HepG2 (cell line): ENCODE measurements around the gene BAHCC1. TPM values are rescaled to one million over a fixed set of nuclear protein-coding genes. Genes with fewer than 3 reads are reported as not detected.

Source experiments
- ATAC-seq: fragments of 200-7000 bp; cut with Tn5 transposase; 3 replicates; pipeline ENCODE4 v1.9.1; 2020; ENCODE audit warnings: mild to moderate bottlenecking, moderate library complexity
- BruUV-seq: library from RNA; stranded (reverse); fragments of 400-500 nt; replicated peaks from 2 replicates; lab custom pipeline; 2021; lab: Mats Ljungman, UMichigan
- CTCF ChIA-PET: fragments of 300-600 bp; formaldehyde crosslinking; extraction: SDS; loops from one replicate; lab custom pipeline; 2021; ENCODE audit warnings: low total read pairs, inconsistent platforms, low intra/inter-chr PET ratio; lab: Yijun Ruan, JAX
- POLR2A ChIA-PET: fragments of 350-600 bp; sonication (Branson Sonifier 250); formaldehyde crosslinking; loops from one replicate; lab custom pipeline; 2020; ENCODE audit warnings: antibody characterized with exemption, inconsistent platforms; lab: Yijun Ruan, JAX
- DNase-seq: peaks from one replicate; pipeline ENCODE4 v3.0.0-alpha.2; 2015; ENCODE audit warnings: low spot score
- FAIRE-seq: peaks from 3 replicates; lab custom pipeline; 2011; peaks lifted over from hg19 to GRCh38; lab: Jason Lieb, UNC
- H2AFZ ChIP-seq: one replicate; pipeline ENCODE4 v1.6.1; 2011; ENCODE audit warnings: low read length, inconsistent platforms
- H3K27ac ChIP-seq: fragments of 300-600 bp; 3 replicates; pipeline ENCODE4 v1.8.0; 2011; ENCODE audit warnings: mixed run types, mild to moderate bottlenecking, mixed read lengths, low read length, inconsistent platforms; ENCODE audit not compliant: insufficient read depth; ENCODE audit errors: extremely low read length
- H3K27me3 ChIP-seq, 2 experiments: fragments of 200-600 bp in 1 of 2; 2 replicates in 1 of 2; 3 replicates in 1 of 2; pipeline versions ENCODE4 v1.6.0 to v1.8.0; 2011; ENCODE audit warnings: low read length in 2 of 2, mild to moderate bottlenecking in 2 of 2, moderate library complexity in 2 of 2, inconsistent platforms in 1 of 2; ENCODE audit not compliant: insufficient read depth in 2 of 2, control insufficient read depth in 1 of 2
- H3K36me3 ChIP-seq, 2 experiments: fragments of 200-600 bp in 1 of 2; replicated peaks in 1 of 2; 2 replicates in 1 of 2; 3 replicates in 1 of 2; pipeline versions ENCODE4 v1.5.1 to v1.8.0; 2011; ENCODE audit warnings: low read length in 2 of 2, inconsistent platforms in 1 of 2; ENCODE audit not compliant: insufficient read depth in 2 of 2, control insufficient read depth in 1 of 2
- H3K4me1 ChIP-seq: 2 replicates; pipeline ENCODE4 v1.5.1; 2012; ENCODE audit warnings: low read length, inconsistent platforms; ENCODE audit not compliant: insufficient read depth
- H3K4me2 ChIP-seq: 2 replicates; pipeline ENCODE4 v1.6.0; 2011; ENCODE audit warnings: low read depth, low read length, inconsistent platforms
- H3K4me3 ChIP-seq, 3 experiments: fragments of 200-600 bp in 1 of 3; sonication (generic), shearing (Covaris generic) in 1 of 3; replicated peaks in 1 of 3; 2 replicates each; pipeline ENCODE4 v1.5.1; 2011 to 2016; ENCODE audit warnings: low read length in 3 of 3, inconsistent platforms in 2 of 3, low read depth in 2 of 3, mild to moderate bottlenecking in 2 of 3, control low read depth in 1 of 3, mixed read lengths in 1 of 3; ENCODE audit not compliant: insufficient read depth in 1 of 3
- H3K79me2 ChIP-seq: one replicate; pipeline ENCODE4 v1.6.1; 2011; ENCODE audit warnings: low read length, inconsistent platforms; ENCODE audit not compliant: insufficient read depth
- H3K9ac ChIP-seq: 2 replicates; pipeline ENCODE4 v1.6.0; 2011; ENCODE audit warnings: mild to moderate bottlenecking, low read depth, low read length, inconsistent platforms; ENCODE audit not compliant: insufficient read depth
- H3K9me3 ChIP-seq: 2 replicates; pipeline ENCODE4 v1.5.1; 2012; ENCODE audit warnings: mild to moderate bottlenecking, low read length
- H4K20me1 ChIP-seq: 2 replicates; pipeline ENCODE4 v1.6.0; 2011; ENCODE audit warnings: inconsistent platforms, mild to moderate bottlenecking, low read length, moderate library complexity; ENCODE audit not compliant: insufficient read depth
- ATF6 ChIP-seq: sonication (generic); formaldehyde crosslinking; conservative IDR thresholded peaks from 2 replicates; pipeline ENCODE4 v1.4.0; 2020; ENCODE audit warnings: missing genetic modification reagents
- ATRX ChIP-seq: sonication (generic); formaldehyde crosslinking; IDR thresholded peaks from 2 replicates; pipeline ENCODE4 v1.4.0; 2020; ENCODE audit warnings: missing genetic modification reagents, borderline replicate concordance
- CEBPZ ChIP-seq: IDR thresholded peaks from 2 replicates; pipeline ENCODE4 v1.6.1; 2012; ENCODE audit warnings: low read length, improper control_type of control experiment
- NFRKB ChIP-seq: fragments of 450-650 bp; IDR thresholded peaks from 2 replicates; pipeline ENCODE4 v1.6.1; 2017
- PHF20 ChIP-seq: sonication (generic); formaldehyde crosslinking; IDR thresholded peaks from 2 replicates; pipeline ENCODE4 v1.5.0; 2020; ENCODE audit warnings: mild to moderate bottlenecking, missing genetic modification reagents
- SIN3B ChIP-seq: fragments of 150-350 bp; IDR thresholded peaks from 2 replicates; pipeline ENCODE4 v1.6.1; 2014; ENCODE audit warnings: low read length
- ZFP1 ChIP-seq: IDR thresholded peaks from 2 replicates; pipeline ENCODE4 v1.6.1; 2016
- ZNF549 ChIP-seq: sonication (generic); formaldehyde crosslinking; IDR thresholded peaks from 2 replicates; pipeline ENCODE4 v1.5.0; 2020; ENCODE audit warnings: missing genetic modification reagents
- ZSCAN12 ChIP-seq: sonication (generic); formaldehyde crosslinking; IDR thresholded peaks from 2 replicates; pipeline ENCODE4 v1.9.0; 2021; ENCODE audit warnings: mild to moderate bottlenecking, missing genetic modification reagents
- WGBS: methylation state at CpG from one replicate; pipeline ENCODE4 v1.1.6; 2017; ENCODE audit warnings: low lambda C conversion rate; 5-methylcytosine and 5-hydroxymethylcytosine counted together
- in situ Hi-C: cut with HindIII; loops from 2 replicates; pipeline ENCODE4 v1.10.0; 2017; ENCODE audit warnings: low pct_unique_long_range_greater_than_20kb; ENCODE audit not compliant: extremely low pct_ligation_motif_present
- intact Hi-C: fragments of 100-400 bp; cut with micrococcal nuclease; formaldehyde crosslinking; loops from one replicate; pipeline ENCODE4 v1.10.0; 2022; ENCODE audit not compliant: unreplicated experiment
- polyA plus RNA-seq, 8 experiments: library from polyadenylated mRNA; depleted of rRNA in 3 of 8; stranded (reverse) in 7 of 8; unstranded in 1 of 8; fragments of >200 nt; fragmentation: Illumina TruSeq in 4 of 8; extraction: Trizol in 4 of 8; gene quantifications; 2 replicates each; pipeline versions ENCODE4 v1.2.1 to v1.2.3, GENCODE V29; 2011 to 2016; ENCODE audit warnings: low read depth in 4 of 8, missing spikeins in 1 of 8, mixed read lengths in 1 of 8; ENCODE audit not compliant: insufficient read depth in 1 of 8
- total RNA-seq, 5 experiments: library from RNA; depleted of rRNA; stranded (reverse); fragments of >200 nt; fragmentation: Illumina TruSeq; extraction: Trizol; gene quantifications; 2 replicates each; pipeline ENCODE4 v1.2.3, GENCODE V29; 2016; ENCODE audit warnings: low read depth in 1 of 5
- TF ChIP-seq, protein P1 (sequence below): sonication (generic); formaldehyde crosslinking; IDR thresholded peaks from 2 replicates; pipeline ENCODE4 v1.4.0; 2020; ENCODE audit warnings: mild to moderate bottlenecking, missing genetic modification reagents

BAHCC1 gene
- total and polyA plus RNA-seq, 2 of the 13 experiments (the other 11 are each of a cell fraction or from before 2014, with no cell fraction given), result 1.4 to 1.7 TPM

- TF ChIP-seq PHF20 (0 out of 2 replicates have a peak, but pooled peaks have one; percentile 4), NFRKB (no peak)
- H3K9me3 ChIP-seq, result no peaks in the 10 kb centered on the region
- H3K4me3 ChIP-seq, result no peak overlapping the region
- 66% methylated on average over 14 of the region's 14 CpGs for WGBS
- in situ Hi-C loops (no loop called here), intact Hi-C loops (no loop called here)
- no TSS peak for BruUV-seq
- ChIA-PET POLR2A (no interaction called here), CTCF (no interaction called here)
- no peak for DNase-seq
- no peaks in the 10 kb centered on the region; the same call in 1 of the 2 replicates for H4K20me1 ChIP-seq
- H3K27ac ChIP-seq, result no peak overlapping the region
- FAIRE-seq, result no peak
- H3K4me1 ChIP-seq, result peaks cover 22% of the 10 kb centered on the region
- no peak for ATAC-seq
- no peak overlapping the region for H3K4me2 ChIP-seq
- H2AFZ ChIP-seq, result no peak overlapping the region
- no peaks in the 10 kb centered on the region for H3K79me2 ChIP-seq
- H3K27me3 ChIP-seq, result no peaks in the 10 kb centered on the region
- H3K36me3 ChIP-seq, result no peaks in the 10 kb centered on the region
- no peak overlapping the region for H3K9ac ChIP-seq
These were observed 23.6 kb downstream of the BAHCC1 start for GRCh38 chr17:81418710-81419318.

GRCh38 chr17:81419319-81419885 lies 24.1 kb downstream of the BAHCC1 start:
- no peaks in the 10 kb centered on the region for H3K27me3 ChIP-seq
- no peak overlapping the region for H2AFZ ChIP-seq
- ATAC-seq (no peak), FAIRE-seq (no peak), DNase-seq (no peak)
- no peaks in the 10 kb centered on the region for H3K36me3 ChIP-seq
- no peak overlapping the region for H3K27ac ChIP-seq
- POLR2A ChIA-PET, result no interaction called here
- in situ Hi-C loops, result no loop called here
- H3K9me3 ChIP-seq, result peaks cover under 1% of the 10 kb centered on the region; the same call in 1 of the 2 replicates
- no TSS peak for BruUV-seq
- no peak overlapping the region for H3K4me2 ChIP-seq
- no peaks in the 10 kb centered on the region for H4K20me1 ChIP-seq
- H3K4me3 ChIP-seq, result no peak overlapping the region
- 72% methylated on average over 32 of the region's 32 CpGs for WGBS
- H3K4me1 ChIP-seq, result peaks cover 28% of the 10 kb centered on the region
- H3K9ac ChIP-seq, result no peak overlapping the region
- intact Hi-C loops, result no loop called here
- H3K79me2 ChIP-seq, result no peaks in the 10 kb centered on the region
- CTCF ChIA-PET, result no interaction called here
- TF ChIP-seq, protein P1, sequence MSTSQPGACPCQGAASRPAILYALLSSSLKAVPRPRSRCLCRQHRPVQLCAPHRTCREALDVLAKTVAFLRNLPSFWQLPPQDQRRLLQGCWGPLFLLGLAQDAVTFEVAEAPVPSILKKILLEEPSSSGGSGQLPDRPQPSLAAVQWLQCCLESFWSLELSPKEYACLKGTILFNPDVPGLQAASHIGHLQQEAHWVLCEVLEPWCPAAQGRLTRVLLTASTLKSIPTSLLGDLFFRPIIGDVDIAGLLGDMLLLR (CRISPR knock-in tag), result no peak
- TF ChIP-seq ZSCAN12 (CRISPR knock-in tag), result no peak
- TF ChIP-seq ZNF549, result no peak
- TF ChIP-seq ATF6 (CRISPR knock-in tag), result no peak
- TF ChIP-seq CEBPZ, result no peak
- TF ChIP-seq ATRX (CRISPR knock-in tag), result no peak
- TF ChIP-seq ZFP1 (CRISPR knock-in tag), result no peak
- TF ChIP-seq SIN3B, result no peak
